GM18520 (cell line): ENCODE results near the gene KLRG1.

Source experiments
- ATAC-seq: cut with Tn5 transposase; IDR thresholded peaks from one replicate; pipeline ENCODE4 v1.9.1; 2021; ENCODE audit not compliant: unreplicated experiment

The KLRG1 gene

GRCh38 chr12:8989413-8989812 is at the start of gene KLRG1:
TSS of gene KLRG1 (plus strand) at chr12:8989546. CDS start at chr12:8989636, 90 bp downstream.
- ATAC-seq: no peak

- ATAC-seq: no peak
Observed at GRCh38 chr12:8941691-8942478, 47.5 kb upstream of the KLRG1 start.

DNA sequence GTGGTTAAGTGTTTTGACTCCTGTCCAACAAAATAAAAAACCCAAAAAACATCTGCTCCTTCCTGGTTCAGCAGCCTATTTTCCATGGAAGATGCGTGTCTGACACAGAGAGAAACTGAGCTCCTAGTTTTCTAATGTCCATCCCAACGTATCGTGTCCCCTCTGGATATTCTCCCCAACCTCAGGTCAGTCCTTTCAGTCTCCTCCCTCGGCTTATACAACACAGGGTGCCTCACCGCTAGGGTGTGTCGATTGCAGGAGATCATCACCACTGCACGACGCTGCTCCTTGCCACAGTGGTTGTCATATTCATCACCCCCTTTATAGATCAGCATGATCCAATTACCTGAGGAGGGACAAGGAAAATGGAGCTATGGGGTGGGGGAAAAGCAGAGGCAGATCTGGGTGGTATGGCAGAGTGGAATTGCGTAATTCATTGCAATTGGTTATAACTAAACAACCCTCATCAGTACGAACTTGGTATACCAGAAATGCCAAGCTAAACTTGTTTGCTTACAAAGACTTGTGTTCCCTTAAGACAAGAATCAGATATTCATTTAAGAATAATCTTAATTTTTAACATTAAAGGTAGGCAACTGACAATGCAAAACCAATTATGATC is 45.7 kb upstream of the KLRG1 start:
- ATAC-seq: no peak

- ATAC-seq: no peak
Observed at GRCh38 chr12:8946733-8947132, 42.6 kb upstream of the KLRG1 start.

GRCh38 chr12:8947737-8948136 is 41.6 kb upstream of the KLRG1 start:
- ATAC-seq: no peak

- no peak for ATAC-seq
Observed at GRCh38 chr12:8948701-8949341, 40.5 kb upstream of the KLRG1 start.

DNA sequence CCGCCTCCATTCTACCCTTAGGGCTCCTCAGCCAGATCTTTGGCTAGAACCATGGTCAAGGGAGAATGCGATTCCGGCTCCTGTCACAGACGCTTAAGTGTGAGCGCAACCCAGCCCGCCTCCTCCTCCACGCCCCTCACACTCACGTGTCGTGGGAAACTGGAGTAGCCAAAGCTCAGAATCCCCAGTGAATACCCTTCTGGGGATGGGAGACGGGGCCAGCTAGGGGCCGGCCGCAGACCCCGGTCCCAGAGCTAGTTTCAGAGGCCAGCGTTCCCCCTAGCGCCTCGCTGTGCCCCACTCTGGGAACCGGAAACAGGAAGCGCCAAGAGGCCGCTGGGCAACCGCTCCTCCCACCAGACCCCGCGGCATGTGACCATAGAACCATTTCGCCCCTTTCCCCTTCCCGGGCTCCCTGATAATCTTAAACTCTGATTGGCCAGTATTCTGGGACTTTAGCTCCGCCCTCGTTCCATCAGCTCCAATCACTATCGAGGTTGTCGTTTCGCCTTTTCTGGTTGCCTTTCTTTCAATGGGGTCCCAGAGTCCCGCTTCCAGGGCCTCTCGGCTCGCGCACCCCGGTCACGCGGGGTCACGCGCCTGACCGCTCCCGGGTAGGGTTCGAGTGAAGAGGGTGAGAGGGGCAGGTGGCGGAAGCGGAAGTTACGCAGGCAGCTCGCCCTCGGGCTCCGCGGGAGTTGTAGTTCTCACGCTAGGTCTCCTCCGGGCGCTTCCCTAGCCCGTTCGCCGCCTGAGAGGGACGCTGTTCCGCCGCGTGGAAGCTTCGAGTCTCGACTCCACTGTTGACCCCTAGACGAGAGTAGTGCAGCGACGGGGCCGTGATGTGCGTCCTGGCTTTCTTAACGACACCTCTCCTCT is 39.8 kb upstream of the KLRG1 start, which contains the start of gene M6PR:
Gene M6PR (minus strand): TSS at position 304 of the 879 bp plus-strand sequence. CDS start 3,241 bp downstream, outside the sequence.
- ATAC-seq: peak; percentile 66

DNA sequence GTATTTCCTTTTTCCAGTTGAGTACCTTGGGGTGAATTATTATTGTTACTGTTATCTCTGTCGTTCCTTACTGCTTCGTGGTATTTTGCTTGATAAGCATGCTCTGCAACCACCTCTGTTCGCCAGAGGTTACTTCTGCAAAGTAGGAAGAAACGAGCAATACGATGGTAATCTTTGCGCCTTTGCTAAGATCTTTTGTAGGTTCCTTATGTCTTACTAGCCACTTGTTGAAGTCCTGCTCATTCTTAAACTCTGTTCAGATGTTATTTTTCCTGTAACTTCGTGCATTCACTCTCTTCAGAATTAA is 39.2 kb upstream of the KLRG1 start:
- ATAC-seq: no peak

GRCh38 chr12:8950702-8951478 is 38.5 kb upstream of the KLRG1 start:
- ATAC-seq: no peak

DNA sequence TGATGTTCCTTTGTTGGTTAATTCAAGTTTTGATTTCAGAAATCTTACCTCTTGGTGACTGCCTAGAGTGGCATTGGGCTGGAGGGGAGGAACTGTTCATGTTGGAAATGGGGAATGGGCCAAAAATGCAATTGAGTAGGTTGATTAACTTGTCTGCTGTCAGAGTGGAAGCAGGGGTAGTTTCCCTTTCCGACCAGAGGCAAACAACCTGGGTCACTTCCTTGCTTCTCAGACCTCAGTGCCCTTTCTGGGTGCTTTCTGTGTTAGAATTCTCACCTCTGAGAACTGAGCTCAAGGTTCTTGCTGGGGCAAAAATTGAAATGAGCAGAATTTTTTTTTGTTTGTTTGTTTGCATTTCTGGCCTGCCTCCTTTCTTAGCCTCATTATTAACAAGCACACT is 37.6 kb upstream of the KLRG1 start:
- ATAC-seq: no peak

GRCh38 chr12:8953773-8954402 is 35.5 kb upstream of the KLRG1 start:
- no peak for ATAC-seq

GRCh38 chr12:8956073-8956472 is 33.3 kb upstream of the KLRG1 start:
- ATAC-seq: no peak

DNA sequence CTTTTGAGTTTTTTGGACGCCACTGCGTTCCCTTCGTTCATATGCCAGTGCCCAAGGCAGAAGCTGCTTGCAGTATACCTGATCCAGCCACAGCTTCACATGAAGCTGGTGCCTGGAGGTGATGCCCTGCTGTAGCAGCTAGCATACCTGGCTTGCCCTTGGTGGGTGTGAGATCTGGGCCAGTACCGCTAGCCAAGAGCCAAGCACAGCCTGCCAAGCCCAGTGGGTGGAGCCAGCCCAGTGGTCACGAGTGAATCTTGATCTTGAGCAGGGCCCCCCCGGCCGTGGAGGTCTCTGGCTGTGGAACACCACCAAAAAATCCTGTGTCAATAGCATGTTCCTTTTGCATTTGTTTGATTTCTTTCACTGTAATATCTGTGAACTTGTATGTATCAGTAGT is 32.6 kb upstream of the KLRG1 start:
- no peak for ATAC-seq

DNA sequence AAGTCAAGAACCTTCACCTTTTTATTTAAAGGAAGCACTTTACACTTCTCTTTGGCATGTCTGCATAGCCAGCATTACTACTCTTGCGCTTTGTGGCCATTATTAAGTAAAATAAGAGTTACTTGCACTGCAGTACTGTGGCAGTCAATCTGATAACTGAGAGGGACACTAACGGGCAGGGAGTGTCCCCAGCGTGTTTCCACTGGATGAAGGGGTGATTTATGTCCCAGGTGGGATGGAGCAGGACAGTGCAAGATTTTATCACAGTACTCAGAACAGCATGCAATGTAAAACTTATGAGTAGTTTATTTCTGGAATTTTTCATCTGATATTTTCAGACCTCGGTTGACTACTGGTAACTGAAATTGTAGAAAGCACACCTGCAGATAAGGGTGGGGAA is 31.8 kb upstream of the KLRG1 start:
- no peak for ATAC-seq

- ATAC-seq: no peak
Observed at GRCh38 chr12:8958066-8958465, 31.3 kb upstream of the KLRG1 start.

DNA sequence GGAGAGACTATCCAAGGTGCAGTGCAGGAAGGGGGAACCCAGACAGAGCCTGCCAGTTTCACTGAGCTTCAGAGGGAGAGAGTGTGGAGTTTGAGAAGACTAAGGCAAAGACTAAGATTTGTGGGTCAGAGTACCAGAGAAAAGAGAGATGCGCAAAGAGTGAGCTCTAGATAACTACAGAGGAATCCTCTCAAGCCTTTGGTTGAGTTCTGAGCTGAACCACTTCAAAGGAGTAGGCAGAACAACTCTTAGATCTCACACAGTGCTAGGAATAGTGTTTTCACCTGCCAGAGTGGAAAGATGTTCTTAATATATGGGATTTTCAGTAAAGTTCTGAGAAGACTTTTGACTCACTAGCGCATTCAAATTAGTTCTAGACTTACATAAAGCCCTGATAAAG is 29.2 kb upstream of the KLRG1 start:
- ATAC-seq: no peak

DNA sequence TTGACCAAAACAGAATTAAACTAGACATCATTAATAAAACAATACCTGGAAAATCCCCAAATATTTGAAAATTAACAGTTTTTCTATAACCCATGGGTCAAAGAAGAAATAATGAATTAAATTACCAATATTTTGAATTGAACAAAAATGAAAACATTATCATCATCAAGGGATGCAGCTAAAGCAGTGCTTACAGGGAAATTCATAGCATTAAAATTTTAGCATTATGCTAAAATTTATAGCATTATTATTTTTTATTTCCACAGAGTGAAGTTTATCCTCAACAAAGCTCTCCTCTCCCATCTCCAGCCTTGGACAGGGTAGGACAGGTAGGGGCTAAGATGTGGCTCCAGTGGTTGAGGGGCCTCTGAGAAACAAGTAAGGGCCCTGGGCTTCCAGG is 20.6 kb upstream of the KLRG1 start:
- ATAC-seq: no peak

DNA sequence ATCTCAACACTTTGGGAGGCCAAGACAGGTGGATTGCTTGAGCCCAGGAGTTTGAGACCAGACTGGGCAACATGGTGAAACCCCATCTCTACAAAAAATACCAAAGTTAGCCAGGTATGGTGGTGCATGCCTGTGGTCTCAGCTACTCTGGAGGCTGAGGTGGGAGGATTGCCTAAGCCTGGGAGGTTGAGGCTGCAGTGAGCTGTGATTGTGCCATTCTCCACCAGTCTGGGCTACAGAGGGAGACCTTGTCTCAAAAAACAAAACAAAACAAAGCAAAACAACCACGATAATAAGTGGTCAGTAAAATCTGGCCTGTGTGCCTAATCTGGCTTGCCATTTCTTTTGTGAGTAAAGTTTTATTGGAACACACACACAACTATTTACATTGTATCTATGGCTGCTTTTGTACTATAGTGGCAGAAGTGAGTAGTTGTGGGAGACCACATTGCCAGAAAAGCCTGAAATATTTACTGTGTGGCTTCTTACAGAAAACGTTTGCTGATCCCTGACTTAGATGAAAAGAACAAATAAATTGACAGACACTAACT is 19.4 kb upstream of the KLRG1 start:
- no peak for ATAC-seq

DNA sequence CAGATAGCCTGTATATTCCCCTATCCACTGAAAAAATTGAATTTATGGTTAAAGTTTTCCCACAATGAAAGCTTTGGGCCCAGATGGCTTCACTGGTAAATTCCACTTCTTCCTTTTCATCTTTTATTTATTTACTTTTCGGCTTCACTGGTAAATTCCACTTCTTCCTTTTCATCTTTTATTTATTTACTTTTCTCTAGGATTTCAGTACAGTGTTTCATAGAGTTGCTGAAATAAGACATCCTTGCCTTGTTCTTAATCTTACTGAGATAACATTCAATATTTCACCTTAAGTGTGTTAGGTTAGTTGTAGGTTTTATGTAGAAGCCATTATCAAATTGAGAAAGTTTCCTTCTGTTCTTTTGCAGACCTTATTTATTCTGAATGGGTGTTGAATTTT is 18.9 kb upstream of the KLRG1 start:
- no peak for ATAC-seq

GRCh38 chr12:8980137-8980536 is 9.2 kb upstream of the KLRG1 start:
- ATAC-seq: no peak
